Measurements from ENCODE around the gene ANKMY1.

Gene ANKMY1

GRCh38 chr2:240458044-240458899, 99.5 kb downstream of the ANKMY1 start:
- TF ChIP-seq SPI1 (IDR thresholded peaks at IDR 0.05; ENCODE audit: borderline replicate concordance, low read depth) = no peak
- no peak for TF ChIP-seq GABPA (IDR thresholded peaks at IDR 0.05; ENCODE audit: low read depth)
- no peak for TF ChIP-seq POLR2AphosphoS5 (IDR thresholded peaks at IDR 0.05; ENCODE audit: low read depth)
- TF ChIP-seq CTCF (IDR thresholded peaks at IDR 0.05; ENCODE audit: insufficient read depth, low read length) = no peak
- TF ChIP-seq REST (IDR thresholded peaks at IDR 0.05; ENCODE audit: insufficient replicate concordance, low read depth) = no peak
- H3K27ac ChIP-seq (replicated peaks) = no peak overlapping the region
- H3K4me3 ChIP-seq (replicated peaks; ENCODE audit: insufficient read depth, low read length) = no peak overlapping the region

GRCh38 chr2:240457223-240458043, 100.4 kb downstream of the ANKMY1 start:
- H3K27ac ChIP-seq (replicated peaks) = no peak overlapping the region
- no peak overlapping the region for H3K4me3 ChIP-seq (replicated peaks; ENCODE audit: insufficient read depth, low read length)
- no peak for DNase-seq (ENCODE audit: low read depth in 1 of 2, low spot score in 1 of 2)
- peaks cover 39% of the 10 kb centered on the region for H3K27me3 ChIP-seq (ENCODE audit: insufficient read depth, poor library complexity, severe bottlenecking)
- TF ChIP-seq GABPA (IDR thresholded peaks at IDR 0.05; ENCODE audit: low read depth) = no peak
- TF ChIP-seq POLR2AphosphoS5 (IDR thresholded peaks at IDR 0.05; ENCODE audit: low read depth) = no peak

More at GRCh38 chr2:240458044-240458899, 99.5 kb downstream of the ANKMY1 start:
- H3K27me3 ChIP-seq (ENCODE audit: insufficient read depth, poor library complexity, severe bottlenecking) = peaks cover 39% of the 10 kb centered on the region
- DNase-seq (ENCODE audit: low read depth in 1 of 2, low spot score in 1 of 2) = no peak

- no peak for DNase-seq (ENCODE audit: low read depth in 1 of 2, low spot score in 1 of 2)
- TF ChIP-seq GABPA (IDR thresholded peaks at IDR 0.05; ENCODE audit: low read depth) = no peak
- TF ChIP-seq REST (IDR thresholded peaks at IDR 0.05; ENCODE audit: insufficient replicate concordance, low read depth) = no peak
- TF ChIP-seq POLR2AphosphoS5 (IDR thresholded peaks at IDR 0.05; ENCODE audit: low read depth) = no peak
- TF ChIP-seq SPI1 (IDR thresholded peaks at IDR 0.05; ENCODE audit: borderline replicate concordance, low read depth) = no peak
- TF ChIP-seq CTCF (IDR thresholded peaks at IDR 0.05; ENCODE audit: insufficient read depth, low read length) = no peak
- Histone ChIP-seq H3K27ac (replicated peaks) (no peak overlapping the region), H3K27me3 (ENCODE audit: insufficient read depth, poor library complexity, severe bottlenecking) (peaks cover 46% of the 10 kb centered on the region), H3K4me3 (replicated peaks; ENCODE audit: insufficient read depth, low read length) (no peak overlapping the region)
These were observed 101.2 kb downstream of the ANKMY1 start for GRCh38 chr2:240456447-240457222.
